GM12892 (cell line): ENCODE measurements around the gene OR9A2.

ENCODE experiments used
- POLR2A ChIP-seq: IDR thresholded peaks from 2 replicates; pipeline ENCODE4 v1.6.1; 2011; ENCODE audit warnings: low read depth, low read length, control low read depth
- POLR2AphosphoS5 ChIP-seq: IDR thresholded peaks from 2 replicates; pipeline ENCODE4 v1.6.1; 2011; ENCODE audit warnings: low read depth, low read length, control low read depth

GRCh38 chr7:143012001-143012400 is 14.9 kb downstream of the OR9A2 start:
- TF ChIP-seq POLR2A: no peak
- no peak for TF ChIP-seq POLR2AphosphoS5
